Fibroblast of peridontal ligament (primary cell): ENCODE measurements around the gene ITGB2.
"Not testable (repeated sequence)": the region's sequence is repeated elsewhere in the genome, so short reads cannot be mapped to it uniquely, and the experiment has no call there.

Experiments
- DNase-seq: peaks from one replicate; pipeline ENCODE4 v3.0.0-alpha.2; 2010; ENCODE audit errors: extremely low read depth

The ITGB2 gene

DNA sequence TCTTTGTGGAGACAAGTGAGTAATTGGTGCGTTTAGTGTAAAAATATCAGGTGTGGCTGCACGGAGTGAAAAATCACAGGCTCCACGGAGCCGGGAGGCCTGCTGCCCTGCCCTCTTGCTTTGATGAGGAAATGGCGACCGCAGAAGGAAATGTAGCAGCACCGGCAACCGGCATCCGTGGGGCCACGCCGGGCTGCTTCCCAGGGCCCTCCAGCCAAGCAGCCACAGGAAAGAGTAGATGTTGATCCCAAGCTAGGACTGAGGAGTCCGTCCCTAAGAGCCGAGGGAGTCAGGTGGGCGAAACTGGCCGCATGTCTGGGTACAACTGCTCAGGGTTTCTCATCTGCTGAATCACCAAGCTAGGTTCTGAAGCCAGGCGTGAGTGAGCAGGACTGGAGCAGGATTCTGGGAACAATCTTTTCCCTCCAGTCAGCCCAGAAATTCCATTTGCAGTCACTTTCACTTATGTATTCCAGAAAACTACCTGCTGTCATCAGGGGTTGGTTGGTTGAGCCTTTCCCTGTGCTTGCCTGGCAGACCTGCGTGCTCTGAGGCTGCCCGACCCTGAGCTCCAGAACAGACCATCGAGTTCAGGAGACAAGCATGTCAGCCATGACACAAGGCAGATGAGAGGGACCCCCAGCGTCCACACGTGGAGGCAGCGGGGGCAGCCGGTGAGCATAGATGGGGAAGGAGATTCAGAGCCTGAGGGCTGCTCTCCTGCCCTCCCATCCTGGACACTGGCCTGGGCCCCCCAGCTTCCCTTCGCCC is 5.8 kb upstream of the ITGB2 start:
- peak; percentile 13 for DNase-seq

DNA sequence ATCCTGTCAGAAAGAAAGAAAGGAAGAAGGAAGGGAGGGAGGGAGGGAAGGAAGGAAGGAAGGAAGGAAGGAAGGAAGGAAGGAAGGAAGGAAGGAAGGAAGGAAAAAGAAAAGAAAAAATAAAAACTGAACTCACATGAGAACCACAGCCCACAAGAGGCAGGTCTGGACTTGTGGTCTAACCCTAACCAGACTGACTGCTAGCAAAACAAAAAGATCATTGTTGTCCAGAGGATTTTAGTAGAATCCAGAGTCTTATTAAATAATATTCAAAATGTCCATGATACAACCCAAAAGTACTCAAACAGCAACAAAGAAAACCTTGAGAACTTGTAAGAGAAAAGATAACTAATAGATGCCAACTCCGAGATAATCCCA is 4.7 kb upstream of the ITGB2 start:
- DNase-seq, result peak; percentile 7

DNA sequence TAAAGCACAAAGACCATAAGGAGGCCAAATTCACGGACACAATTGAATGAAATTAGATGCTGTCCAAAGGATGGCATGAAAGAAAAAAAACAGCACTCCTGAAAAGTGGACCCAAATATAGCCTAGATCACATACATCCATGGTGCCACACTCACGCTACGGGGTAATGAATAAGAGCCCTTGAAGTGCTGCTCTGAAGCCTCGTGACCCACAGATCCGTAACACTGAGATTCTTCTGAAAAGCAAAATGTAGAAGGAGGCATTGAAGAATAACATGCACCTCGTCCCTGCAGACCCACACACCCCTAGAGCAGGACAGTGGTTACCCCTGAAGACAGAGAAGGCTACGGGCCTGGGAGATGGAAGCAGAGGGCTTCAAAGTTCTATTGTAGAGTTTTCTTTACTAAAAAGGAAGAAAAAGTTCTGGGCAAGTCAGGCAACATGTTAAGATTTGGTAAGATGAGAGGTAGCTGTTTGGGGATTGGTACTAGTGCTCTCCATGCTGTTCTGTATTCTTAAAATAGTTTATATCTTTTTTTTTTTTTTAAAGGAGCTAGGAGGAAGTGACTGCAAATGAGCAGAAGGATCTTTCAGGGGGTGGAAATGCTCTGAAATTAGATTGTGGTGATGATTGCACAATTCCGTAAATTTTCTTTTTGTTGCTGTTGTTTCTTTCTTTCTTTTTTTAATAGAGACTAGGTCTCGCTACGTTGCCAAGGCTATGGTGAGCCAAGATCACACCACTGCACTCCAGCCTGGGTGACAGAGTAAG is 4.1 kb upstream of the ITGB2 start:
- peak; percentile 76 for DNase-seq

DNA sequence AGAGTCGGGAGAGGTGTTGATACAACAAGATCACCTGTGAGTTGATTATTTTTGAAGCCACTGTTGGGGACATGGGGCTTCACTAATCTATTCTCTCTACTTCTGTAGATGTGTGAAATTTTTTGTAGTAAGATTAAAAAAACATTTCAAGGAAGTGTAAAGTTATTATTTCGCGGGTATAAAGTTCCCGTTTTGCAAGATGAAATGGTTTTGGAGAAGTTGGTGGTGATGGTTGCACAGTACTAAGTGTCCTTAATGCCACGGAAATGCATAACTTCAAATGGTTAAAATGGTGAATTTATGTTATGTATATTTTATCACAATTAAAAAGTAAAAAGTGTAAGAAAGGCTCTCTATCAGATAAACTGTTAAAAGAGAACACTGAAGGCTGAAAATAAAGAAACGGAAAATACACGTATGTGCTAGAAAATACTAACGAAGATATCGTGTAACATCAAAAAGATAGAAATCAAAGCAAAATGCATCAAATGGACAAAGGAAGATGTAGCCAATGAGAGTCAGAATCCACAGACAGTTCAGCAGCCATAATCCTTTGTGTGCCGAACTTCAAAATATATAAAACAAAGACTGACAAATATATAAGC is 2.9 kb upstream of the ITGB2 start:
- no peak for DNase-seq

DNA sequence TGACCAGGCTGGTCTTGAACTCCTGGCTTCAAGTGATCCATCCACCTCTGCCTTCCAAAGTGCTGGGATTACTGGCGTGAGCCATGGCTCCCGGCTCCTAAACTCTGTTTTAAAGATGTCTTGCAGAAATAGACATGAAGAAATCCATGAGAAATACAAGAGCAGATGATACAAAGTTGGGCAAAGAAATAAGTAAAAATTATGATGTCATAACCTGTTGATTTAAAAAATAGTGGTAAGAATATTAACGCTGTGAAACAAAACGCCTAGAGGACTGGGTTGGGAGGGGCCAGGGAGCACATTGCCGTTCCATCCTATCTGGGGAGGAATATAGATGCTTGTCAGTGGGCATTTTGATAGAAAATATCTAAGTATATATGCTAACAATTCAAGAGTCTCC is 1.2 kb upstream of the ITGB2 start:
- DNase-seq, result no peak

DNA sequence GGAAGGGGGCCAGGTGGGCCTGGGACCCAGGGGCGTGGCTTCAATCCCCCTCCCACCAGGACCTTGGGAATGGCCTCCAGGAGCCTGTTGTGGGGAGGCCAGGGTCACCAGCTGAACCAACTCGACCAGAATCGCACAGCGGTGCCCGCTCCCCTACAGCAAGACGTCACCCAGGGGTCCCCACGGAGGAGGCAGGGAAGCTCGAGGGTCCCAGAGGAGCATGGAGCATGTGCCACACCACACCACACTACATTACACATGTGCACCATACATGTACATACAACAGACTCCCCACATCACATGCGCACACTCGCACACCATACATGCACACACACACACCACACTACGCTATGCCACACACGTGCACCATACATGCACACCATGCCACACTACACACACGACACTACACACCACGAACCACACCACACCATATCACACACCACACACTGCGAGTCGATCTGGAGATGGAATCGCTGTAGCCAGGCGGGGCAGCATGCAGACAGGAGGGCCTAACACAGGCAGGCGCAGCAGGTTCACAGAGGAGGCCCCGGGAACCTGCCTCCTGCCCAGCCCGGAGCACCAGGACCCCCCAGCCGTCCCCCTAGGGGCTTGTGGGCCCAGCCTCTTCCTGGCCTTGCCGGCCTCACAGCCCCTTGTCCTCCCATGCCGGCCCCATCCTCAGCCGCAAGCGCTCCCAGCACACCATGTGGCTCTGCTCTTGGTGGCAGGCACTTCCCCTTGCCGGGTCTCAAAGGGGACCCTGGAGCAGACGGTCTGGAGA is 596 bp downstream of the ITGB2 start:
- DNase-seq, result no peak

DNA sequence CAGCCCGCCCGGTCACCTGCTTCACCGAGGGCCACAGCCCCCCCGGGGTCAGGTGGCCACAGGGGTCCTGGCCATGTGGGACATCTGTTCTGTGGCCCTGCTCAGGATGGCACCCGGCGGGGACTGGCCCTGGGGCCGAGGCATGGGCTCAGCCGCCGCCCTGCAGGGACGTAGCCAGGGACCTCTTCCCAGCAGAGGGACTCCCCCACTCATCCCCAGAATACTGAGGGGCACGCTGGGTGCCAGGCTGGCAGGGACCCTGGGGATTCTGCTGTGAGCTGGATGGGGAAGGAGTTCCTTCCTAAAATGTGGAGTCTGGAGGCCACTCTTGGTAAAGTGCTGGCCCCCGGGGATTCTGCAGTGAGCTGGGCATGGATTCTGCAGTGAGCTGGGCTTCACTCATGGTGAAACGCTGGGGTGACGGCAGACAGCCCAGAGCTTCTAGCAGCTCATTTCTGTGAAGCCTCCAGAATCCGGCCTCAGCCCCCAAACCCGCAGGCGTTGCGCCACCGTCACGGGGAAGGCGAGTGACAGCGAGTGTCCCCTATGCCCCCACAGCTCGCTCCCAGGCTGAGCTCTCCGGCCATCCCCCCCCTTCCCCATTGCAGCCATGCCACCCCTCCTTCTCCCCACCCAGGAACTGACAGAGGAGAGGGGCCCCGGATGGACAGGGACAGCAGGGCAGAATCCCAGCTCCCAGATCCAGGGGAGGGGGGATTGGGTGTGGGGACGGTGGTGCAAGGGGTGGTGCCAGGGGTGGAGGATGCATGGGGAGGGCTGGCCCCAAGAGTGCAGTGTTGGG is 1.4 kb downstream of the ITGB2 start:
- no peak for DNase-seq

DNA sequence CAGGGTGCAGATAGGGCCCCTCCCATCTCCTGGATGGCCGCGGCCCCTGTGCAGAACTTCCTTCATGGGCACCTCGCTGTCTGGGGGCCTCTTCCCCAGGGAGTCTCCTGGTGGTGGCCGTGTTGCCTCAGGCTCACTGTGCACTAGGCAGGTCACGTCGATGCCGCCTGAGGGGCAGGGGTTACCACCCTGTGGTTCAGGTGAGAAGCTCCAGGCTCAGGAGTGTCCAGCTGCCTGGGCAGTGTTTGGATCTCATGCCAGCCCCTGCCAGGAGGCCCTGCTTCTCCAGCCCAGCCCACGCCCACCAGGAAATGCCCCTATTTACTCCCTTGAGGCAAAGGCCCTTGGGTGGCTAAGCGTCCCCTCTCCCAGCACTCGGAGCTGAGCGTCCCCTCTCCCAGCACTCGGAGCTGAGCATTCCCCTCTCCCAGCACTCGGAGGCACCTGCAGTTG is 2.1 kb downstream of the ITGB2 start:
- no peak for DNase-seq

DNA sequence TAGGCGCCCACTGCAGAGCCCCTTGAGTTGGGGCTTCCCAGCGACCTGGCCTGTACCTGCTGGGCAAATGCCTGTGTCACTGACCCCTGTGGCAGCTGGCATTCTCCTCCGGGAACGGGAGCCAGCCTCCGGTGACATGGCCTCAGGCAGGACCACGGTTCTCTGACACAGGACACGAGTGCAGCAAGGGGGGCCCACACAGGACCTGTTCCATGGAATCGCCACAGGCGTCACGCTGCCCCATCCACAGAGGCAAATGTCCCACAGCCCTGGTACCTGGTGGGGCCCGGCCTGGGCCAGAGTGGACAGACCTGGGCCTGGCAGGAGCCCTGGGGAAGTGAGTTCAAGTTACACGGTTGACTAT is 2.6 kb downstream of the ITGB2 start:
- no peak for DNase-seq

DNA sequence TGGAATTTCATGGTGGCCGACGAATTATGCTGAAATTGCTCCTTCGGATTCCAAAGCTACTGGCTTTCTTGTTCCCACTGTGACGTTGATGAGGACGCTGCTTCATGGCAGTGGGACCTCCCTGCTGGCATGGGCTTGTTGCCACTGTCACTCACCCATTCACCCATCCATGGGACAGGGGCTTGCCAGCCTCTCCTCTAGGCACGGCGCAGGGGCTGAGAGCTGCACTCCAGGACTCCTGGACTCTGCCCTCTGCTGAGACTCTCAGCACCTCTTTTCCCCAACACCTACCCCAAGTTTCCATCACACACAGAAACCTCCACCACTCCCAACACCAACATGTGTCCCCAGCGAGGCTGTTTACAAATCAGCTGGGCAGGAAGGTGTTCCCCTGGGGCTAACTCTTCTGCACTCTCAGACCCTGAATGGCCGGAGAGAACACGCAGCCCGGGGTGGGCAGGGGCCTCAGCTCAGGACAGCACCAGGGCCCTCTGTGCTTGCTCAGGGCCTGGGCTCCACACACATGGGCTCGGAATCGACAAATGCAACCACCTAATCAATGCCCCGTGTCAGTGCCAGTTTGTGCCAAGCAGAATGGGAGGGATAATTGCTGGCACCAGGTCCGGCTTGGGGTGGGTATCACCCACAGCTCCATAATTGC is 3.1 kb downstream of the ITGB2 start:
- DNase-seq, result no peak

DNA sequence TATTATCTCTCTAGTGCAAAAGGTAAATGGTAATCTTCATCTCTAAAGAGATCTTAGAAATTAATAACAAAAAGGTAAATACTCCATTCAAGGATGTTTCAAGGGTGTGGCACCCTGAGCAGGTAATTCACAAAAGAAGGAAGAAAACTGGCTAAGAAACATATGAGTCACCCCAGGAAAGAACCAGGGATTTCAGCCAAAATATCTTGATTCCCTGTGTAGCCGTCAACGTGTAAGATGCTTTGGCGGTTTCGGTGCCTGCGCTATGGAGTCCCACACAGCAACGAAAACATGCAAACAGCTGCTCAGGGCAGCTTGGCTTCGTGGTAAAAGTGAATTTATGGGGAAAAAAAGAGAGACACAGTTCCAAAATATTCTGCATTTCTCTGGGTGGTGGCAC is 3.7 kb downstream of the ITGB2 start:
- DNase-seq, result no peak

DNA sequence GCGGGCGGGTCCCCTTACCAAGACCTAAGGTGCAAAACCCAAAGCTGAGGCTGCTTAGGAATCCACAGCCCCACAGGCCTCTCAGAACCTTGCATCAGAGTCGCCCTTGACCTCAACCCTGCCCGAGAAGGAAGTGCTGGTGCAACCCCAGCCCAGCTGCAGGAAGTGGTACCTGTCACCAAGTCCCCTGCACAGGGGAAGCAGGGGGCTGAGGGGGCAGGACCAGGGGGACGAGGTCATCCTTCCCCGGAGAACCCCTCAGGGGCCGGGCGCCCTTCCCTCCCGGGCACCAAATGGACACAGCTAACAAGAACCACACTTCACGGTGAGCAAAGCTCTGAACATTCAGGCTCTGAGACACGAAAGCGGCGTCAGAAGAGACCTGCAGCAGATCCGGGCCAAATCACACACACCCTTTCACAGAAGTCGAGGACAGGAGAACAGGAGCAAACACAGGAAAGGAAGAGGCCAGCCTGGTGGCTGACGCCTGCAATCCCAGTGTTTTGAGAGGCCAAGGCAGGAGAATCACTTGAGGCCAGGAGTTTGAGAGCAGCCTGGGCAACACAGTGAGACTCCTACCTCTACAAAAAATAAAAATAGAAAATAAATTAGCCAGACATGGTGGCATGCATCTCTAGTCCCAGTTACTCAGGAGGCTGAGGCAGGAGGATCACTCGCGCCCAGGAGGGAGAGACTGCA is 6.4 kb downstream of the ITGB2 start:
- no peak for DNase-seq

DNA sequence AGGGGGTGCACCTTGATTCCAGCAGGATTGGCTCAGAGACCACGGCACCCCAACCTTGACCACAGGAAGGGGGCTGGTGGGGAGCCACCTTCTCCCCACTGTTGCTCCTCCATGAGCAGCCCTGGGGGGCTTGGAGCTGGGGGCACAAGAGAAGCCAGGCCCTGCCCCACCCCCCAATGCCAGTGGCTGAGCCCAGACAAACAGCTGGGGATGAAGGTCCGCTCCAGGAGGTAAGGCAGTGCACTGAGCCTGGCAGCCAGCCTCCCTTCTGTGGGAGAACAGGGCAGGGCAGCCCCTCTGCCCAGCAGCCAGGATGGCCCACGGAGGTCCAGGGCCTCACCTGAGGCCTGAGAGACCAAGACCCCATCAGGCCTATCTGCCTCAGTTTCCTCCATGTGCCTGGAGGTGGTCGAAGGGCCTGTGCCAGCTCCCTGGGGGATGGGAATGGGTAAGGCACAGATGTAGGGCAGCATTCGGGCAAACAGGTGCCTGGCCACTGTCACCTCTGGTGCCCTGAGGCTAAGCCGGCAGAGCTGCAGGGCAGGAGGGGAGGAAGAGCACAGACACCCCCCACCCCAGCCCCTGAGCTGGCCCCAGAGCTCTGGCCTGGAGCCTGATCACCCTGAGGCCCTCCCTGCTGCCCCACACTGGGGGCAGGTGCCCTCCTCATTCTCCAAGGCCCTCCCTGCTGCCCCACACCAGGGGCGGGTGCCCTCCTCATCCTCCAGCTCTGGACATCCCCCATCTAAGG is 7.1 kb downstream of the ITGB2 start:
- DNase-seq, result no peak

DNA sequence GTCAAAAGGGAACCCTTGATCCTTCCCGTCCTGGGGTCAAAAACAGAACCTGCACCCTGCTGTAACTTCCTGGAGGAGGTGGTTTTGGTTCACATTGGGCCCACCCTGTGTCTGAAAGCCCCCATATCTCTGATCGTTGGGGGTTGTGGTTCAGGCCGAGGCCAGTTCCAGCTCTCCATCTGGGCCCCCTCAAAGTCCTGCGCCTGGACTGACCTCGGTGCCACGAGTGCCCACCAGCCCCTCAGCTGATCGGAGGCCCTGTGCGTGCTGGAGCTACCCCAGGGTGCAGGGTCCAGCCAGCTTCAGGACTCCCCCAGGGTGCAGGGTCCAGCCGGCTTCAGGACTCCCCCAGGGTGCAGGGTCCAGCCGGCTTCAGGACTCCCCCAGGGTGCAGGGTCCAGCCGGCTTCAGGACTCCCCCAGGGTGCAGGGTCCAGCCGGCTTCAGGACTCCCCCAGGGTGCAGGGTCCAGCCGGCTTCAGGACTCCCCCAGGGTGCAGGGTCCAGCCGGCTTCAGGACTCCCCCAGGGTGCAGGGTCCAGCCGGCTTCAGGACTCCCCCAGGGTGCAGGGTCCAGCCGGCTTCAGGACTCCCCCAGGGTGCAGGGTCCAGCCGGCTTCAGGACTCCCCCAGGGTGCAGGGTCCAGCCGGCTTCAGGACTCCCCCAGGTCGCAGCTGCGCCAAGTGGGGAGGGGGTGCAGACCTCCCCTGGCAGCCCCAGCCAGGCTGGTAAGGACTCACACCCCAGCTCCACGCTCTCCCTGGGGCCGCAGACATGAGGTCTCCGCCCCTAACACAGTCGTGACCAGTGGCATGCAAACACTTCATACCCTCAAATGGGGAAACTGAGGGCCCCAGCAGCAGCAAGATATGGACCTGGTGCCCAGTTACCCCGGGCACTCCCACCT is 7.9 kb downstream of the ITGB2 start:
- not testable (repeated sequence) for DNase-seq

DNA sequence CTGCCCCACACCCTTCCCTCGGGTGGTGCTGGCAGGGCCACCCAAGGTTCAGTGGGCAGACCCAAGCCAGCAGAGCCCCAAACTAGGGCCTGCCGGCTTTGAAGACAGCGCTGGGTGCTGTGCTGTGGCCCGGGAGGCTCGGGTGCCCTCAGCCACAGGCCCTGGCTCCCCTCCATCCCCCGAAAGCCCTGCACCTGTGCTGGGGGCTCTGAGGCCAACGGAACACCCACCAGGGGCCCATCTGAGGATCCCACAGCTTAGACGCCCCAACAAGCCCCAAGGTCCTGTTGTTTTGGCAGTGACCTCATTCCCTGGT is 8.6 kb downstream of the ITGB2 start:
- no peak for DNase-seq

DNA sequence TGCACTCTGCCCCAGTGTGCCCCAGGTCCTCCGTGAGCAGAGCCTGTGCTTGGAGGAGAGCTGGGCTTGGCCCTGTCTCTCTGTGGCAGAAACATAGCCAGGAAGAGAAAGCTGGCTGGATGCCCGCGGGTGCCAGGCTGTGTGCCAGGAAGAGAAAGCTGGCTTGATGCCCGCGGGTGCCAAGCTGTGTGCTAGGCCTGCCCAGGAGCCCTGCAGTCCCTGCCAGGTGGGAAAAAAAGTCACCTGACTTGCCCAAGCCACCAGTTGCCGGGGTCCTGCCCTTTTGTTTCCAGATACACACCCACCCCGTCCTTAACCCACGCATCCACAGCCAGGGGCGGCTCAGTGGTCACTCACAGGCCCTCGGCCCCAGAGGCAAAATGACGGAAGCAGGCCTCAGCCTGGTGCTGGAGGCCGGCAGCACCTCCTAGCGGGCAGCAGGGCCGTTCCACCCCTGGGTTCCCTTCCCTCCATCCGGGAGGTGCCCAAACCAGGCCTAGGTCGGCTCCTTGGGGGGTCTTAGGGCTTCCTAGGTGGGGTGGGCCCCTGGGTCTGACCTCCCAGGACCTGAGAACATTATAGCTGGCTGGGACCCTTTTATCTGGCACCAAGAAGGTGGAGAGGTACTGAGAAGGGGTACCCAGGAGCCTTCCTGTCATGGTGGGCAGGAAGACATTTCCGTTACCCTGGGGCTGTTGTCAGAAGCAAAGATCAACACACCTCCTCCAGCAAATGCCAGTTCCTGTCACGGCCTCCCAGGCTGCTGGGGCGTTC is 9.1 kb downstream of the ITGB2 start:
- no peak for DNase-seq

DNA sequence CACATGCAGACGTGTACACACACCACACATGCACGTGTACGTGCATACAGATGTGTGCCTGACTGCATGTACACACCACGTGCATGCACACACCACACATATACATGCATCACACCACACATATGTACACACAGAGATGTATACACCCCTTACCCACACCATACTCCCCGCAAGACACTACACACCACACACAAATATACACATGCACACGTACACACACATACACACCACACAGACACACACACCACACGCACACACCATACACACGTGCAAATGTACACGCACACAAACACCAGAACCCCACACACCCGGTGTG is 9.7 kb downstream of the ITGB2 start:
- DNase-seq, result no peak
